GM12864 (cell line): ENCODE results near the gene NTN1.

Experiments
- DNase-seq: peaks from one replicate; pipeline ENCODE4 v3.0.0-alpha.2; 2011; ENCODE audit warnings: low read depth
- H3K4me3 ChIP-seq: 2 replicates; pipeline ENCODE4 v1.5.1; 2011; ENCODE audit warnings: mild to moderate bottlenecking, low read depth, low read length, control low read depth
- TF ChIP-seq, protein P1 (sequence below): IDR thresholded peaks from 2 replicates; pipeline ENCODE4 v1.5.1; 2011; ENCODE audit warnings: low read depth, mild to moderate bottlenecking, moderate library complexity, low read length, control low read depth, inconsistent platforms; ENCODE audit errors: missing control alignments

Gene NTN1

DNA sequence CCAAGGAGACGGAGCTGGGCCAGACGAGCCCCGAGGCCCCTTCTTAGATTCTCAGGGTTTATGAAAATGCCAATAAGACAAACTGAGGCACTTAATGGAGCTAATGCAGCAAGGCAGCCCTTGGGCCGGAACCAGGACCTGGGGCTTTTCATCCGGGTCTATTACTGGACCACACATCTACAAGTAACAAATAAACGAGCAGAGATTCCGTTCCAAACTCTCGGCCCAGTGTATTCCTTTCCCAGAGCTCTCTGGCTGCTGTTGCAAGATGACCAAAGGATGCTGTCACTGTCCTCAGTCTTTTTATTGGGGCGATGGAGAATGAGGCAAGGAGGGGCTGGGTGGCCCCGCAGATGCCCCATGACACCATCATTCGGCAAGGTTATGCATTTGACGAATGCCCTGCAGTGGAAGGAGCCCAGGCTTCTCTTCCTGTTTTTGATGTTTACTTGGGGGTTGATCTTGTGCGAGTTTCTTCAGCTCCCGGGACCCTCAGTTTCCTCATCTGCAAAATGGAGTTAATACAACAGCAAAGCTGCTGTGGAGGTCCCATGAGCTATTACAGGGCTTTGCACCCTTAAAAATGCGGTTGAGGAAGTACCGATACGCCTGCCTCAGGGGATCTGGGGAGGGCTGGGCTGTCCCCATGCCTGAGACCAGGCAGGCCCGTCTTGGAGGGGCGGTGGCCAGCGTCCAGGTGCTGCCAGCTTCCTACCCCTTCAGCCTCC is 1.1 kb upstream of the NTN1 start:
- TF ChIP-seq, protein P1, sequence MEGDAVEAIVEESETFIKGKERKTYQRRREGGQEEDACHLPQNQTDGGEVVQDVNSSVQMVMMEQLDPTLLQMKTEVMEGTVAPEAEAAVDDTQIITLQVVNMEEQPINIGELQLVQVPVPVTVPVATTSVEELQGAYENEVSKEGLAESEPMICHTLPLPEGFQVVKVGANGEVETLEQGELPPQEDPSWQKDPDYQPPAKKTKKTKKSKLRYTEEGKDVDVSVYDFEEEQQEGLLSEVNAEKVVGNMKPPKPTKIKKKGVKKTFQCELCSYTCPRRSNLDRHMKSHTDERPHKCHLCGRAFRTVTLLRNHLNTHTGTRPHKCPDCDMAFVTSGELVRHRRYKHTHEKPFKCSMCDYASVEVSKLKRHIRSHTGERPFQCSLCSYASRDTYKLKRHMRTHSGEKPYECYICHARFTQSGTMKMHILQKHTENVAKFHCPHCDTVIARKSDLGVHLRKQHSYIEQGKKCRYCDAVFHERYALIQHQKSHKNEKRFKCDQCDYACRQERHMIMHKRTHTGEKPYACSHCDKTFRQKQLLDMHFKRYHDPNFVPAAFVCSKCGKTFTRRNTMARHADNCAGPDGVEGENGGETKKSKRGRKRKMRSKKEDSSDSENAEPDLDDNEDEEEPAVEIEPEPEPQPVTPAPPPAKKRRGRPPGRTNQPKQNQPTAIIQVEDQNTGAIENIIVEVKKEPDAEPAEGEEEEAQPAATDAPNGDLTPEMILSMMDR: no peak
- peak overlapping the region; percentile 61 for H3K4me3 ChIP-seq
- DNase-seq: no peak

DNA sequence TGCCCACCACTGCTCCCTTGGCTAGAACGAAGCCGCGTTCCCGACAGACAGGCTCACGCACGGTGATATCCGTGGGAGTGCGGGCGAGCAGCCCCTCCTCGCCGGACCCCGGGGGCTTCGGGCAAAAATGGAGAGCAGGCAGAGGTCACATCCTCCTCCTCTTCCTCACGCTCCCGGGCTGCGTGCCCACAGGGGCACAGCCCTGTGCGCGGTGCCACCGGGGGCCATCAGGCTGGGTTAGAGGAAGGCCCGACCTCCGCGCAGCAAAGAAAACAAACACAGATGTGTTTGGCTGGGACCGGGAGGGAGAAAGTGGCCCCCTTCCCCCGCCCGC is 519 bp upstream of the NTN1 start:
- no peak for DNase-seq
- peak overlapping the region; percentile 61 for H3K4me3 ChIP-seq
- TF ChIP-seq, protein P1: no peak

DNA sequence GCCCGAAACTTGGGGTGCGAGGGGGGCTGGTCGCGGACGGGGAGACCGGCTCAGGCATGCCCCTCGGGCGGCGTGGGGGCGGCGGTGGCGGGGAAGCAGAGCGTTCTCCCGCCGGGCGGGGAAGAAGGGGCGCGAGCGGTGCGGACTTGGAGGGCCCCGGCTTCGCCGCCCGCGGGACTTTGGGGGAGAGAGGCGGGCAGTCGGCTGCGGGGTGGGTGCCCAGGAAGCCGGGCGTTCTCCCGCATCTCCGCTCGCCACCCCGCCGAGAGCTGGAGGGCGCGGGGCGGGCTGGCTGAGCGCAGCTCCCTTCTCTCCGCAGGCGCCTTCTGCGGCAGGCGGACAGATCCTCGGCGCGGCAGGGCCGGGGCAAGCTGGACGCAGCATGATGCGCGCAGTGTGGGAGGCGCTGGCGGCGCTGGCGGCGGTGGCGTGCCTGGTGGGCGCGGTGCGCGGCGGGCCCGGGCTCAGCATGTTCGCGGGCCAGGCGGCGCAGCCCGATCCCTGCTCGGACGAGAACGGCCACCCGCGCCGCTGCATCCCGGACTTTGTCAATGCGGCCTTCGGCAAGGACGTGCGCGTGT is 772 bp downstream of the NTN1 start:
- peak overlapping the region; percentile 61 for H3K4me3 ChIP-seq
- DNase-seq: no peak
- TF ChIP-seq, protein P1: no peak

- DNase-seq: no peak
Observed at GRCh38 chr17:9022573-9023391, 1.5 kb downstream of the NTN1 start.

DNA sequence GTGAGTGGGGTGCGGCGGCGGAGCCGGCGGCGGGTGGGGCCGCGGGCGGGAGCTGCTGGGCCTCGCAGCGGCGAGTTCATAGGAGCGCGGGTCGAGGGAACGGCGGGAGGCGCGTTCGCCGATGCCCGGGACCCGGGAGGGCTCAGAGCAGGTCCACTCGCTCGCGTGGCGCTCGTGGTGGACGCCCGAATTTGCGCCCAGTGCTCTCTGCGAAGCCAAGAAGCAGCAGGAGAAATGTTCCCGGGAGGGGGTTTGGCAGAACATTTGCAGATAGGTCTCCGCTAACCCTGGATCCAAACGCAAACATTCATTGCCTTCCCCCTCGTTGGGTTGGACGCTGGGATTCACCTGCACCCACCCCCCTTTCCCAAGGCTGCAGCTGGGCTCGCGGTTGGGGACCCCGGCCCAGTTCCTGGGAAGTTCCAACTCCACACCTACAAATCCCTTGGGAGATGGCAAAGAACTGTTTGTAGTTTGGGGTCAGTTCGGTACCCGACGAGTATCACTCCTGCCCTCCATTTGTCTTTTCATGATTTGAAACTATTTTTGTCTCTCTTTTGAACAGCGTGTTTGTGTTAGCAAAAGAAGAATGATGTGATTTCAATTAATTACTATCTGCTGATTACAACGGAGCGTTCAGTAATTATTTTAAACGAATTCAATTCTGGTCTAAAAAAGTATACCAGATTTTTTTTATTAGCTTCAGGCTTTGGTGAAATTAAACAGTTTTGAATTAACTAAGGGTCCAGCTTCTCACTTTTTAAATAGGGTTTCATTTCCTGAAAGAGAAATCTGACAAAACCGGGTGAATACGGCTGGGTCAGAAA is 2.3 kb downstream of the NTN1 start:
- no peak overlapping the region for H3K4me3 ChIP-seq
- DNase-seq: no peak
- TF ChIP-seq, protein P1: no peak

More at GRCh38 chr17:9022573-9023391, 1.5 kb downstream of the NTN1 start:
- TF ChIP-seq, protein P1: no peak
- H3K4me3 ChIP-seq: peak overlapping the region; percentile 61

GRCh38 chr17:9024497-9024896 is 3.2 kb downstream of the NTN1 start:
- no peak for DNase-seq
- H3K4me3 ChIP-seq: no peak overlapping the region
- TF ChIP-seq, protein P1: no peak
